GM18517 (cell line): ENCODE results near the gene CYP21A2.
"Not testable (repeated sequence)": the region's sequence is repeated elsewhere in the genome, so short reads cannot be mapped to it uniquely, and the experiment has no call there.

ENCODE experiments used
- ATAC-seq: cut with Tn5 transposase; IDR thresholded peaks from one replicate; pipeline ENCODE4 v1.9.1; 2021; ENCODE audit warnings: mild to moderate bottlenecking, moderate library complexity; ENCODE audit not compliant: unreplicated experiment

Gene CYP21A2

GRCh38 chr6:32052626-32053025 lies 14.4 kb downstream of the CYP21A2 start:
- ATAC-seq, result not testable (repeated sequence)

GRCh38 chr6:32053314-32053713 lies 15.1 kb downstream of the CYP21A2 start:
- not testable (repeated sequence) for ATAC-seq

GRCh38 chr6:32055756-32056155 lies 17.5 kb downstream of the CYP21A2 start:
- ATAC-seq, result not testable (repeated sequence)

GRCh38 chr6:32056254-32056653 lies 18.0 kb downstream of the CYP21A2 start:
- no peak for ATAC-seq

GRCh38 chr6:32057966-32058365 lies 19.8 kb downstream of the CYP21A2 start:
- ATAC-seq, result no peak

GRCh38 chr6:32058511-32058963 lies 20.3 kb downstream of the CYP21A2 start:
- ATAC-seq, result no peak

- ATAC-seq, result no peak
These were observed 22.9 kb downstream of the CYP21A2 start for GRCh38 chr6:32060966-32061655.

GRCh38 chr6:32064706-32065105 lies 26.5 kb downstream of the CYP21A2 start:
- no peak for ATAC-seq

GRCh38 chr6:32067521-32067920 lies 29.3 kb downstream of the CYP21A2 start:
- not testable (repeated sequence) for ATAC-seq

- not testable (repeated sequence) for ATAC-seq
These were observed 30.1 kb downstream of the CYP21A2 start for GRCh38 chr6:32068315-32068714.

- ATAC-seq, result no peak
These were observed 30.7 kb downstream of the CYP21A2 start for GRCh38 chr6:32068867-32069266.

- no peak for ATAC-seq
These were observed 31.2 kb downstream of the CYP21A2 start for GRCh38 chr6:32069460-32069859.

GRCh38 chr6:32069878-32070515 lies 31.8 kb downstream of the CYP21A2 start:
- no peak for ATAC-seq

- no peak for ATAC-seq
These were observed 32.8 kb downstream of the CYP21A2 start for GRCh38 chr6:32070814-32071543.

- no peak for ATAC-seq
These were observed 34.9 kb downstream of the CYP21A2 start for GRCh38 chr6:32073101-32073500.

- ATAC-seq, result no peak
These were observed 35.4 kb downstream of the CYP21A2 start for GRCh38 chr6:32073613-32074012.

- no peak for ATAC-seq
These were observed 36.8 kb downstream of the CYP21A2 start for GRCh38 chr6:32074996-32075532.

GRCh38 chr6:32075781-32076180 lies 37.6 kb downstream of the CYP21A2 start:
- no peak for ATAC-seq

- no peak for ATAC-seq
These were observed 38.1 kb downstream of the CYP21A2 start for GRCh38 chr6:32076321-32076809.

- no peak for ATAC-seq
These were observed 41.5 kb downstream of the CYP21A2 start for GRCh38 chr6:32079566-32080290.
